ENCODE data around the gene HDGFL2.

HDGFL2 gene

DNA sequence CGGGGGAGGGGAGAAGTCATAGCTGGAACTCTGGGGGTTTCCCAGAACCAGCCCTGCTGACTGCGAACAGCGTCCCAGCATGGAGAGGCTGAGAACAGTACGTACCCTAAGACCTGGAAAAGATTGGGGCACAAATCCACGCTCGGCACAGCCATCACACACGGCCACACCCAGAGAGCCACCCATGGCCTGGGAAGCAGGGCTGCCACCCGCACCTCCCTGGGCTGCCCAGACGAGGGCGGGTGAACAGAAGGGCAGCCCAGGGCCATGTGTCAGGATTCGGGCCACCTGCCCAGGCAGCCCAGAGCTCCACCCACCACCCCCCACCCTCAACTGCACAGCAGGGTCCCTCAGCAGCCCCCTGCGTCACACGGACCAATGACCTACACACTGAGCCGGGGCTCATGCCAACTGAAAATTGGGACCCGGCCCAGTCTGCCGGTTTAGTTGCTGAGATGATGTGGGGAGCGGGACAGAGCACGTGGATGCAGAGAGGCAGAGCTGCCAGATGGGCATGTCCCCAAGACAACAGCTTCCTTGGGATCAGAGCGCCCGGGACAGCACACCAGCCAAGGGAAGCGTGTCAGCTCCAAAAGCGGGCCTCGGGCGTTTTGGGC lies 23.0 kb upstream of the HDGFL2 start:
- no peak for TF ChIP-seq CTCF (IDR thresholded peaks at IDR 0.05; ENCODE audit: insufficient read depth, low read depth, low read length, missing control alignments)
- H3K4me3 ChIP-seq (ENCODE audit: low read length), result no peak overlapping the region
- no peak for DNase-seq (ENCODE audit: low read depth)

DNA sequence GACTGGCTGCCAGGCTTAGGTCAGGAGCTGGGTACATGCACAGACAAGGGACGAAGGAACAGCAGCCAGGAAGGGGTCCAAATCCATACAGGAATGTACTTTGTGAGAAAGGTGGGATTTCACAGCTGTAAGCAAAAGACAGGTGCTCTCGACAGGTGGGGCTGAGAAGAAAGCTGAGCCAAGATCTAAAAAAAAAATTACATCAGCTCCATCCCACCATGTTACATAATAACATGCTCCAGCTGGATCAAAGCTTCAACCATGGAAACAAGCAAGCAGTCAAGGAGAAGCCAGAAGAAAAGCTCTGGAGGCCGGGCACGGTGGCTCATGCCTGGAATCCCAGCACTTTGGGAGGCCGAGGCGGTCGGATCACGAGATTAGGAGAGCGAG lies 22.5 kb upstream of the HDGFL2 start:
- no peak overlapping the region for H3K4me3 ChIP-seq (ENCODE audit: low read length)
- no peak for TF ChIP-seq CTCF (IDR thresholded peaks at IDR 0.05; ENCODE audit: insufficient read depth, low read depth, low read length, missing control alignments)

GRCh38 chr19:4452230-4452990 lies 19.7 kb upstream of the HDGFL2 start:
- H3K4me3 ChIP-seq (ENCODE audit: low read length), result no peak overlapping the region
- no peak for TF ChIP-seq CTCF (IDR thresholded peaks at IDR 0.05; ENCODE audit: insufficient read depth, low read depth, low read length, missing control alignments)
- DNase-seq (ENCODE audit: low read depth), result no peak

More for the DNA sequence above, 22.5 kb upstream of the HDGFL2 start:
- no peak for DNase-seq (ENCODE audit: low read depth)

GRCh38 chr19:4453232-4454179 lies 18.6 kb upstream of the HDGFL2 start:
- no peak for DNase-seq (ENCODE audit: low read depth)
- H3K4me3 ChIP-seq (ENCODE audit: low read length), result no peak overlapping the region
- TF ChIP-seq CTCF (IDR thresholded peaks at IDR 0.05; ENCODE audit: insufficient read depth, low read depth, low read length, missing control alignments), result no peak

DNA sequence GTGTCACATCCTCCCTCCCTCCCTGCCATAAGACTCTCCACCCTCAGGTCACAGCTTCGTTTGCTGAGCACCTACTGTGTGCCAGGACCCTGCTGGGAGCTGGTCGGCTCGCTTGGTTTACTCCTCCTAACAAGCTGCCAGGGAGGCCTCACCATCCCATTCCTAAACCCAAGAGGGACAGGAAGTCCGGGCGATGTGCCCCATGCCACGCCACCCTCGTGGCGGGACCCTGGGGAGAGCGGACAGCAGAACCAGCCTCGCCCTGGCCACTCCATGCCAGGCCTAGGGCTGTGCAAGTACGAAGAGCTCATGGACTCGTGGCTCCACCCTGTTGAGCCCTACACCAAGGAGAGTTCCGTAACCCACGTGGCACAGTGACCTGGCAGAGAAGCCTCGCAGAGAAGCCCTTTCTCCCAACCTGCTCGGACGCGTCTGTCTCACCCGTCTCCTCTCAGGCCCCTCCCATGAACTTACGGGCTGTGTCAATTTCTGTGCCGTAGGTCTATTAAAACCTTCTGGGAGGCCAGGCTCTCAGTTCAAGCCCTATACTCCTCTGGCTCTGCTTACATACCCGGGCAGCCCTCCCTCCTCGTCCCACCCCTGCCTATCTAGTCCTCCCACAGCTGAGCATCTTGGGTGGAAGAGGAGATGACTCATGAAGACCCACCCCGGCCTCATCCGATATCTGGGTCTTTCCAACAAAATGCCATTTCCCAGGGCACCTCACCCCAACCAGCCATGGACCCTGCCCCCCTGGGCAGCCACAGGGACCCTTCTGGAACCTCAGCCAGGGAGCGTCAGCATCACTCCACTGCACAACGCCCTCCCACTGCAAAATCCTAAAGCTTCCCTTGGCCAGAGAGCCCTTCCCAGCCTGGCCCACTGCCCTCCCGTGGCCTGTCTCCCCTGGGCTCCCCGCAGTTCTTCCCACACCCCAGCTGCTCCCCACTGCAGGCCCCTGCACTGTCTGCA lies 17.1 kb upstream of the HDGFL2 start:
- peak; percentile 78 for DNase-seq (ENCODE audit: low read depth)
- H3K4me3 ChIP-seq (ENCODE audit: low read length), result no peak overlapping the region
- TF ChIP-seq CTCF (IDR thresholded peaks at IDR 0.05; ENCODE audit: insufficient read depth, low read depth, low read length, missing control alignments), result no peak
